Muscle of leg (tissue), 11 donors: ENCODE data around the gene MOGAT3. TPM values are rescaled to one million over a fixed set of nuclear protein-coding genes. Genes with fewer than 3 reads are reported as not detected.

ENCODE experiments used
- DNase-seq: peaks from one replicate; pipeline ENCODE4 v3.0.0; 2013
- H3K27ac ChIP-seq: one replicate; pipeline ENCODE4 v1.5.1; 2013; ENCODE audit warnings: mild to moderate bottlenecking, low read length, control low read depth
- H3K27me3 ChIP-seq: one replicate; pipeline ENCODE4 v1.6.1; 2013; ENCODE audit warnings: low read length; ENCODE audit not compliant: control insufficient read depth, insufficient read depth
- H3K36me3 ChIP-seq: one replicate; pipeline ENCODE4 v1.6.1; 2013; ENCODE audit warnings: low read length; ENCODE audit not compliant: control insufficient read depth, insufficient read depth
- H3K4me1 ChIP-seq: one replicate; pipeline ENCODE4 v1.6.1; 2013; ENCODE audit warnings: low read length; ENCODE audit not compliant: control insufficient read depth, insufficient read depth
- H3K4me3 ChIP-seq: one replicate; pipeline ENCODE4 v1.5.1; 2013; ENCODE audit warnings: low read length, control low read depth
- H3K9me3 ChIP-seq: replicated peaks from 2 replicates; pipeline ENCODE4 v1.6.1; 2013; ENCODE audit warnings: low read depth, low read length; ENCODE audit not compliant: control insufficient read depth
- WGBS: methylation state at CpG from one replicate; pipeline ENCODE4 v1.1.5; 2013; ENCODE audit warnings: missing lambda C conversion rate; ENCODE audit not compliant: insufficient coverage; 5-methylcytosine and 5-hydroxymethylcytosine counted together
- polyA plus RNA-seq, 8 donors: library from polyadenylated mRNA; unstranded; fragments of 120-200 nt; gene quantifications; one replicate each; pipeline versions ENCODE4 v1.2.1 to v1.2.3, GENCODE V29; 2013; ENCODE audit warnings: inconsistent platforms in 1 of 8, low replicate concordance in 1 of 8; ENCODE audit not compliant: insufficient read length in 8 of 8, insufficient read depth in 1 of 8
- total RNA-seq: library from RNA; stranded (reverse); fragments of 120-200 nt; gene quantifications from one replicate; pipeline ENCODE4 v1.2.4, GENCODE V29; 2013

The MOGAT3 gene
- total and polyA plus RNA-seq, 9 donors = 0.10 to 2.4 (median 0.51) TPM; not detected in 6

DNA sequence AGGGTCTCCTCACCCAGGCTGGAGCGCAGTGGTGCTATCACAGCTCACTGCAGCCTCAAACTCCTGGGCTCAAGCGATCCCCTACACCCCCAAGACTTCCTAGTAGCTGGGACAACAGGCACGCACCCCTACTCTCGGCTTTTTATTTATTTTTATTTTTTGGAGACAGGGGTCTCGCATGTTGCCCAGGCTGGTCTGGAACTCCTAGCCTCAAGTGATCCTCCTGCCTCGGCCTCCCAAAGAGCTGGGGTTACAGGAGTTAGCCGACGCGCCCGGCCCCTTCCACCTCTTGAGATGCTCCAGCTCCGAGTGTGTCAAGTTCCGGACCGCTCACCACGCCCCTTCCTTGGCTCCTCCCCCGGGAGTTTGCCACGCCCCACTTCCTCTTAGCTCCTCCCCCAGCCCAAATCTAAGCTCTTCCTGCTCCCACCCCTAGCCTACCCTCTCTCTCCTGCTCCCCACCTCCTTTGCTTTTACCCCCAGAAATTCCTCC lies 27.0 kb downstream of the MOGAT3 start:
- no peaks in the 10 kb centered on the region for H3K9me3 ChIP-seq
- DNase-seq = no peak
- no peaks in the 10 kb centered on the region for H3K36me3 ChIP-seq
- peaks cover 22% of the 10 kb centered on the region for H3K4me1 ChIP-seq
- no peak overlapping the region for H3K27ac ChIP-seq
- no peak overlapping the region for H3K4me3 ChIP-seq
- WGBS = 8% methylated on average over 14 of the region's 16 CpGs
- H3K27me3 ChIP-seq = peaks cover 100% of the 10 kb centered on the region

DNA sequence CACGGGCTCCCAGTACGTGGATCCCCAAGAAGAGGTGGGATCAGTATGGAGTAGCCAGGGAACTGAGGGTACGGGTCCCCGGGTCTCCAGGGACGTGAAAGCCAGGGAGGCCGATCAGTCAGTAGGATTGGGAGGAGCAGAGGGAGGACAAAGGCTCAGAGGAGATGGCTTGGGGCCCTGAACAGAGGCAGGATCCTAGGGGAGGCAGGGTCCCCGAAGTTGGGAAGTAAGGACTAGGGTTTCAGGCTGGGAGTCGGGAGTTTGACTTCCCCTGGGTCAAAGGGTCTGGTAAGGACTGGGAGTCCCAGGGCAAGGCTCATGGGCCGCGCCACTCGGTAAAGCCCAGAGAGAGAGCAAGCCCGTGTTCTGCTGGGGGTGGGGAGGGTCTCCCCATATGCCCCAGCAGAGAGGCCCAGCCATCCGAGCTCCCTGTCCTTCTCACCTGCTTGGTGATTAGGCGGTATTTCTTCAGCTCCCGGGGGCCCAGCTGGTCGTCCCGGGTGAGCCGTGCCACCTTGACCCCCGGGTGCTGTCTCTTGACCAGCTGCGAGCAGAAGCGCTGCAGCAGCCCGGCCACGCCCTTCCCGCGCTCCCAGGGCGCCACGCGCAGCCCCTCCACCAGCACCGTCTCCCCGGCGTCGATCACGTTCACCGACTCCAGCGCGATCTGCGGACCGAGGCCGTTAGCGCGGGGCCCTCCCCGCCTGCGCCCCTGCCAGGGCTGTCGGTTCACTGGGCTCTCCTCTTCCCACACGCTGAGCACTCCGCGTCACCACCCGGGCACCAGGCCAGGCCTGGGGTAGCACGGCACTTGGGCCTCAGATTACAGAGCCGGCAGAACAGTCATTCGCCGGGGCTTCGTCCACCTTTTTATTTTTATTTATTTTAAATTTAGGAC lies 27.7 kb downstream of the MOGAT3 start:
- H3K27me3 ChIP-seq = peaks cover 100% of the 10 kb centered on the region
- H3K4me3 ChIP-seq = no peak overlapping the region
- WGBS = under 1% methylated on average over 44 of the region's 53 CpGs
- peak; percentile 37 for DNase-seq
- no peak overlapping the region for H3K27ac ChIP-seq
- H3K9me3 ChIP-seq = no peaks in the 10 kb centered on the region
- no peaks in the 10 kb centered on the region for H3K36me3 ChIP-seq
- H3K4me1 ChIP-seq = peaks cover 22% of the 10 kb centered on the region

DNA sequence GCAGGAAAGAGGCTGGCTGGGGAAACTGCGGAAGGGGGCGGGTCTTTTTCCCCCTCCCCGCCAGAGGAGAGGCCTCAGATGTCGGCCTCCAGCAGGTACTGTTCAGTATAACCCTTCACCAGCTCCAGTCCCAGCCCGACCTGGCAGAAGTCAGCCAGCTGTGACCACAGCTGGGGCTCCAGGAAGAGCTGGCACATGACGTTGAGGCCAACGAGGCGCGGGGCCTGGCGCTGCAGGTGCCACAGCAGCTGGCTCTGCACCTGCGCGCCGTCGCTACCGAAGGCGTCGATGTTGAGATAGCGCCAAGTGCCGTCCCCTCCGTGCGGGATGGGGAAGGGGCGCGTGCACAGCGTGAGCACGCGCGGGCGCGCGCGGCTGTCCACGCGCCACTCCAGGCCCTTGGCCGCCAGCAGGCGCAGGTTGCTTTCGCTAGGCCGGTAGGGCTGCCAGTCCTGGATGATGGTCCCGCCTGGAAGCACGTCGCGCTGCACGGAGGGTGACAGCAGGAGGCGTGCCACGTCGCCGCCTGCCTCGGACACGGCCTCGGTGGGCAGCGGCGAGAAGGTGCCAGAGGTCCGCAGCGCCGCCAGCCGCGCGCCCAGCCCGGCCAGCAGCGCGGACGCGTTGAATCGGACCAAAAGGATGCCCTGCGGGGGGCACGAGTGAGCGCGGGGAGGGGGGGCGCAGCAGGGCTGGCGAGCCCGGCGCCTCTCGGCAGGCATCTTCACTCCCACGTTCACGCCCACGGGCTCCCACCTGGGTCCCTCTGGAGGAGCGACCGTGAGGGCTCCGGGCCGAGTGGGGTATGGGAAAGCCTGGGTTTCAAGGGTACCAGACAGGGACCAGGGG lies 28.6 kb downstream of the MOGAT3 start:
- under 1% methylated on average over 77 of the region's 79 CpGs for WGBS
- Histone ChIP-seq H3K27ac (no peak overlapping the region), H3K27me3 (peaks cover 100% of the 10 kb centered on the region), H3K9me3 (no peaks in the 10 kb centered on the region), H3K4me3 (no peak overlapping the region), H3K4me1 (peaks cover 22% of the 10 kb centered on the region), H3K36me3 (no peaks in the 10 kb centered on the region)
- no peak for DNase-seq

DNA sequence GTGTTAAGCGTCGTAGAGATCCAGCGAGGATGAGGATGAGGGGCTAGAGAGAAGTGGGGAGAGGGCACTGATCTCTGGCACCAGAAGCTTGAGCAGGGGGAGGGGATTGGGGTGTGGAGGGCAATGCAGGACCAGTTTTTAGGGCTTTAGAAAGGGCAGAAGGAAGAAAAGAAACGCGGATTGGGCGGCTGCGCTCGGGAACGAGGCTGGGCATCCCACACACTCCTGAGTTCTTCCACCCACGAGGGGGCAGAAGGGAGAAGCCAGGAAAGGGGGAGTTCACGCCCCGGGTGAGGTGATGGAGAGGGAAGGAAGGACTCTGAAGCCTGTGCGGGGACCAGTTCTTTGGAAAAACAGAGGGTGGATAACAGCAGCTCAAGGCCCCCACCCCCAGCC lies 29.4 kb downstream of the MOGAT3 start:
- H3K27me3 ChIP-seq = peaks cover 100% of the 10 kb centered on the region
- no peak overlapping the region for H3K4me3 ChIP-seq
- 6% methylated on average over 2 of the region's 13 CpGs for WGBS
- H3K36me3 ChIP-seq = no peaks in the 10 kb centered on the region
- no peaks in the 10 kb centered on the region for H3K9me3 ChIP-seq
- DNase-seq = no peak
- peaks cover 22% of the 10 kb centered on the region for H3K4me1 ChIP-seq
- H3K27ac ChIP-seq = no peak overlapping the region

DNA sequence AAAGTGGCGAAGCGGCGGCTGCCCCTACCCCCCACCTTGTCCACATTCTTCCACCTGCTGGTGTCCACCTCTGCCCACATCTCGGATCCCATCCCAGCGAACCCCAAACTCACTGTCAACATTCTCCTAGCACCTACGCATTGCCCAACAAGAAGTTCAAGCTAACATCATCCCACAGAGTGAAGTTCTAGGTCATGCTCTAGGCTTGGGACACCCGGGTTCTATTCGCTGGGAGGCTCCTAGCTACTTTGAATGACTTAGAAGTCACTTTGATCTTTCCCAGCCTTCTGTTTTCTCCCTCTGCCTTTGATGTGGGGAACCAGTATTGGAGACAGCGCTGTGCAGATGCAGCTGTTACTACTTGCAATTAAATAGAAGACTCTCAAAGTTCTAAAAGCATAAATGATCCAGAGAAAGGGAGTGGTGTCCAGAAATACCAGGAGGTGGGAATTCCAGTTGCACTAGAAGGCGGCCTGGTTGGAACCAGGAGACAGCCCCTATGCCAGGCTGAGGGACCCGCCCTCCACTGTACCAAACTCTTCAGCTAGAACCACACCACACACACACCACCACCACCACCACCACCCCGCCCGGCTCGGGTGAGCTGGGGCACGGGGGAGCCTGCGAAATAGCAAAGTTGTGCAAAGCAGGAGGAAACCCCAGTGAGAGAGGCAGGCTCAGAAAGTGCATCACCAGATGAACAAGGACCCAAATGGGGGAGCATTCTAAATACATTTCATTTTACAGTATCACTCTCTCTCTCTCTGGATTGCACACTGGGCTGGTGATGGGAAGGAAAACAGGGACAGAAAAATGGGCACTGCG lies 30.0 kb downstream of the MOGAT3 start:
- Histone ChIP-seq H3K4me1 (peaks cover 24% of the 10 kb centered on the region), H3K36me3 (no peaks in the 10 kb centered on the region), H3K9me3 (no peaks in the 10 kb centered on the region), H3K27ac (no peak overlapping the region), H3K27me3 (peaks cover 100% of the 10 kb centered on the region), H3K4me3 (no peak overlapping the region)
- 4% methylated on average over 13 of the region's 17 CpGs for WGBS
- DNase-seq = no peak

DNA sequence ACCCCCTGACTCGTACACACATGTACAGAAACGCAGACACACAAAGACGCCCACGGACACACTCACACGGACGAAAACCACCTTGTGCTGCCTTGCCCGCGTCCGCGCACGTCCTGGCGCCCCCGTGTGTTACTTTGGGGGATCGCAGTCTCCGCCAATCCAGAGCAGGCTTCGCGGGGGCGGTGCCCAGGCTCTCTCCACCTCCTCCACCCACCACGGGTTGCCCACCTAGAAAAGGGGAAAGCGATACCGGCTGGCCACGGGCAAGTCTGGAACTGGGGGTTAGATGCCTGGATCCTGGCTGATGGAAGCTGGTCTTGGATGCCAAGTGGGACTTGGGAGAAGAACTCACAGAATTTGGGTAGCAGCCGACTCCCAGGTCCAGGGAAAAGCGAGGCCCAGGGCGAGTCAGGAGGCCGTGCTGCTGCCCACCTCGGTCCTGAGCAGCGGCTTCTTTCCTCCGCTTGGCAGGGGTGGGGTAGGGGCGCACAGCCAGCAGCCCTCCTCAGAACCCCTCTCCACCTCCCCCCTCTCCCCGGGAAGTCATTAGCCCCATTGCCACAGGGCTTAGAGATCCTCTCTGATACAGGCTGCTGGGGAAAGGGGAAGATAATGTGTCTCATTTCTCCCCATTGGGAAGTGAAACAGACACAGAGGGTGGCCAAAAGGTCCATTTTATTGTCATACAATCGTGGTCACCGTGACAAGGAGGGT lies 30.8 kb downstream of the MOGAT3 start:
- Histone ChIP-seq H3K9me3 (no peaks in the 10 kb centered on the region), H3K36me3 (no peaks in the 10 kb centered on the region), H3K4me1 (peaks cover 33% of the 10 kb centered on the region), H3K27ac (no peak overlapping the region), H3K4me3 (no peak overlapping the region), H3K27me3 (peaks cover 100% of the 10 kb centered on the region)
- 5% methylated on average over 4 of the region's 33 CpGs for WGBS
- peak; percentile 49 for DNase-seq

DNA sequence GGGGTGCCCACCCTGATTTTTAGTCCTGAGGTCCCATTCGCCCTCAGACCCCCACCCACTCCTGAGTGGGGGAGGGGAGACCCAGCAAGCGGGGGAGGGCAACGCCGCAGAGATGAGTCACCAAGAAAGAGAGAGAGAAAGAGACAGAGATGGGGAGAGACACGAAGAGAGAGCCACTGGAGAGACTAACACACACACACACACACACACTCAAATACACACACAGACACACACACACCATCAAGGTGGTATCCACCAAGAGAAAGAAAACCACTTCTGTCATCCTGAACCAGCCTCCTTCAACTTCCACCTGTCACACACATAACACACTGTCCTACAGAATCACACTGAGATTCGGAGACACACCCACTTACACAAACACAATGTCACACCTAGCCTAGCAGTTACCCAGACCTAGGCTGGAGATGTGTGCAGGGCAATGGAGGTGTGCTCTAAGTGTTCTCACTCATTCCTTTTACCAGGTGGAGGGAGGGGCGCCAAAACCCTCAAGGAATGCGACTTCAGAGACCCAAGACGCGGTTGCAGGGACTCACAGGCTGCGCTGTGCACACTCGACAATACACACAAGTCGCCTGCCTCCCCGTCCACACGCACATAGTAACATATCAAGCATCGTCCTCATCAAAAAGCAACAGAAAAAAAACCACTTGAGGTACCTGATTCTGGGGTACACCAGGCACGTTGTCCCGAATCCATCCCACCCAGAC lies 31.6 kb downstream of the MOGAT3 start:
- 3% methylated on average over 7 of the region's 18 CpGs for WGBS

DNA sequence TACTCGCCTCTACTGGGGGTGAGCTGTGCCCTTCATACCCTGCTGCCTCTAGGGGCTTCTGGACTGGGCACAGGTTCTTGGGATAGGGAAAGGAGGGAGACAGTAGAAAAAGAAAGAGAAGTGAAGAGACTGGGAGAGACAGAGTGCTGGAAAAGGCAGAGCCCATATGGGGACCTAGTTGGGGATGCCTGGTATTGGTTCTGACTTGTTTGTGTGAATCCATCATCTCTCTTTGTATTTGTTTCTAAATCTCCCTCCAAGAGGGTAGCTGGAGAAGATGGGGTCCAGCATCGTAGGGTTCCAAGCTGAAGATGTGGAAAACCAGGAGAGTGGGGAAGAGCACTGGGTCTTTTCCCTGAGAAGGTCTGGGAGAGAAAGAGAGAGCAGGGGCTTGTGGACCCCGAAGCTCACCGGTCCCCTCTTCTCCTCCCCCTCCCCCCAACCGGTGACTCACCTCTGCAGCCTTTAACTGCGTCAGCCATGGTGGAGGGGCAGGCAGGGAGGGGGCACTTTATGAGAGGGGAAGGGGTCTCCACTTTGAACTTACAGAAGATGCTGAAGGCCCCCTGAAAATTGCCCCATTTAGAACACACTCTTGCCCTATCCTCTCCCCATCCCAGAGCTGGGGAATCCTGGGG lies 32.3 kb downstream of the MOGAT3 start:
- WGBS = no CpG with 5 or more reads among the region's 6 CpGs
- DNase-seq = no peak
- no peaks in the 10 kb centered on the region for H3K9me3 ChIP-seq
- H3K4me3 ChIP-seq = no peak overlapping the region
- H3K36me3 ChIP-seq = no peaks in the 10 kb centered on the region
- peaks cover 43% of the 10 kb centered on the region for H3K4me1 ChIP-seq
- no peak overlapping the region for H3K27ac ChIP-seq
- H3K27me3 ChIP-seq = peaks cover 100% of the 10 kb centered on the region

More for the DNA sequence above, 31.6 kb downstream of the MOGAT3 start:
- Histone ChIP-seq H3K27me3 (peaks cover 100% of the 10 kb centered on the region), H3K36me3 (no peaks in the 10 kb centered on the region), H3K27ac (no peak overlapping the region), H3K4me3 (no peak overlapping the region), H3K4me1 (peaks cover 40% of the 10 kb centered on the region), H3K9me3 (no peaks in the 10 kb centered on the region)
- no peak for DNase-seq
